ENCODE data around the gene ADCY9.

Gene ADCY9

GRCh38 chr16:4120176-4120575 is 3.9 kb upstream of the ADCY9 start:
- no peak for DNase-seq

- DNase-seq: no peak
Observed at GRCh38 chr16:4117250-4117578, 972 bp upstream of the ADCY9 start.

GRCh38 chr16:4115949-4116318 is 308 bp downstream of the ADCY9 start:
- DNase-seq: no peak

GRCh38 chr16:4115209-4115948 is 863 bp downstream of the ADCY9 start:
- DNase-seq: peak; percentile 76

- DNase-seq: no peak
Observed at GRCh38 chr16:4114257-4115208, 1.7 kb downstream of the ADCY9 start.

GRCh38 chr16:4113358-4114256 is 2.6 kb downstream of the ADCY9 start:
- DNase-seq: no peak

- no peak for DNase-seq
Observed at GRCh38 chr16:4111748-4112696, 4.2 kb downstream of the ADCY9 start.

- no peak for DNase-seq
Observed at GRCh38 chr16:4110680-4111079, 5.6 kb downstream of the ADCY9 start.

GRCh38 chr16:4110065-4110464 is 6.2 kb downstream of the ADCY9 start:
- no peak for DNase-seq

- no peak for DNase-seq
Observed at GRCh38 chr16:4109250-4109736, 6.9 kb downstream of the ADCY9 start.

- DNase-seq: no peak
Observed at GRCh38 chr16:4106516-4106915, 9.7 kb downstream of the ADCY9 start.

- DNase-seq: no peak
Observed at GRCh38 chr16:4105848-4106247, 10.4 kb downstream of the ADCY9 start.

GRCh38 chr16:4103745-4104144 is 12.5 kb downstream of the ADCY9 start:
- DNase-seq: no peak

GRCh38 chr16:4101421-4102219 is 14.6 kb downstream of the ADCY9 start:
- no peak for DNase-seq

- no peak for DNase-seq
Observed at GRCh38 chr16:4098501-4098900, 17.7 kb downstream of the ADCY9 start.

- DNase-seq: no peak
Observed at GRCh38 chr16:4097826-4098240, 18.4 kb downstream of the ADCY9 start.

GRCh38 chr16:4096509-4096908 is 19.7 kb downstream of the ADCY9 start:
- no peak for DNase-seq

GRCh38 chr16:4094127-4094773 is 22.0 kb downstream of the ADCY9 start:
- DNase-seq: no peak

GRCh38 chr16:4093495-4094126 is 22.6 kb downstream of the ADCY9 start:
- no peak for DNase-seq
